ENCODE measurements around the gene ACAT2.
A peak's percentile ranks its signal among the peaks of the same experiment; 100 is the strongest.

ACAT2 gene

DNA sequence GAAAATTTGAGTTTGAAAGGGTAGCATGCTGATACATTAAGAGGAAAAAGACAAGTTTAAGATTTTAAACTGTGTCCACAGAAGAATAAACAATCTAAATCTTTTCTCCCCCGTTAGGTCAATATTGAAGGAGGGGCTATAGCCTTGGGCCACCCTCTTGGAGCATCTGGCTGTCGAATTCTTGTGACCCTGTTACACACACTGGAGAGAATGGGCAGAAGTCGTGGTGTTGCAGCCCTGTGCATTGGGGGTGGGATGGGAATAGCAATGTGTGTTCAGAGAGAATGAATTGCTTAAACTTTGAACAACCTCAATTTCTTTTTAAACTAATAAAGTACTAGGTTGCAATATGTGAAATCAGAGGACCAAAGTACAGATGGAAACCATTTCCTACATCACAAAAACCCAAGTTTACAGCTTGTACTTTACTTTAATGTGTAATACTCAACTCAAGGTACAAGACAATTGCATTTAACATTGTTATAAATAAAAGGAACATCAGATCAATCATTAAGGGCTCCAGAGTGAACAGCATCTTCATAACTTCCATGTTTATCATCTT lies 16.8 kb downstream of the ACAT2 start:
- Histone ChIP-seq H3K4me2 (ENCODE audit: low read length) (no peak overlapping the region), H3K4me1 (ENCODE audit: control insufficient read depth in 1 of 2, insufficient read depth in 2 of 2, low read length in 2 of 2) (no peaks in the 10 kb centered on the region), H2AK5ac (ENCODE audit: low read length) (no peak overlapping the region), H4K91ac (ENCODE audit: low read depth, low read length) (no peak overlapping the region), H3K9ac (ENCODE audit: low read length) (no peak overlapping the region), H3K79me1 (ENCODE audit: low read length) (no peaks in the 10 kb centered on the region), H3K36me3 (ENCODE audit: control insufficient read depth in 1 of 2, insufficient read depth in 2 of 2, low read length in 2 of 2) (peaks cover 28 to 51% of the 10 kb centered on the region in 2 experiments), H4K8ac (ENCODE audit: low read depth, low read length) (no peak overlapping the region), H3K9me3 (ENCODE audit: insufficient read depth, low read depth, low read length) (no peaks in the 10 kb centered on the region), H2BK120ac (ENCODE audit: insufficient read depth, low read length, poor library complexity) (no peak overlapping the region), H3K23ac (ENCODE audit: low read length) (no peak overlapping the region), H2BK12ac (ENCODE audit: low read length) (no peak overlapping the region), H3K18ac (ENCODE audit: low read length) (no peak overlapping the region), H3K4ac (ENCODE audit: low read depth, low read length) (no peak overlapping the region), H3K27me3 (ENCODE audit: insufficient read depth, low read length) (no peaks in the 10 kb centered on the region), H2BK5ac (ENCODE audit: low read depth, low read length, poor library complexity) (no peak overlapping the region), H4K12ac (ENCODE audit: low read depth, low read length) (no peak overlapping the region), H2AFZ (ENCODE audit: insufficient read depth, low read length, poor library complexity) (no peak overlapping the region), H3K27ac (ENCODE audit: low read depth, low read length) (no peak overlapping the region), H3K79me2 (ENCODE audit: control insufficient read depth, insufficient read depth, low read length, poor library complexity) (no peaks in the 10 kb centered on the region), H3K14ac (ENCODE audit: low read length) (no peak overlapping the region), H3K4me3 (ENCODE audit: low read depth, low read length) (no peak overlapping the region)
- DNase-seq, result no peak
- WGBS (ENCODE audit: extremely low coverage, insufficient coverage, insufficient read length), result no CpG with 5 or more reads among the region's 3 CpGs

GRCh38 chr6:159788276-159788675 lies 26.4 kb downstream of the ACAT2 start:
- Histone ChIP-seq H3K4me3 (ENCODE audit: low read depth, low read length) (peak overlapping the region; percentile 62), H2BK120ac (ENCODE audit: insufficient read depth, low read length, poor library complexity) (no peak overlapping the region), H3K79me1 (ENCODE audit: low read length) (peaks cover 14% of the 10 kb centered on the region), H3K27me3 (ENCODE audit: insufficient read depth, low read length) (no peaks in the 10 kb centered on the region), H3K18ac (ENCODE audit: low read length) (no peak overlapping the region), H3K36me3 (ENCODE audit: control insufficient read depth in 1 of 2, insufficient read depth in 2 of 2, low read length in 2 of 2) (peaks cover 13 to 15% of the 10 kb centered on the region in 2 experiments), H4K12ac (ENCODE audit: low read depth, low read length) (no peak overlapping the region), H3K14ac (ENCODE audit: low read length) (no peak overlapping the region), H3K4me2 (ENCODE audit: low read length) (peak overlapping the region; percentile 84), H3K4ac (ENCODE audit: low read depth, low read length) (peak overlapping the region; percentile 99), H3K9ac (ENCODE audit: low read length) (peak overlapping the region; percentile 99), H2BK12ac (ENCODE audit: low read length) (no peak overlapping the region), H3K23ac (ENCODE audit: low read length) (no peak overlapping the region), H2AFZ (ENCODE audit: insufficient read depth, low read length, poor library complexity) (peak overlapping the region; percentile 28), H2BK5ac (ENCODE audit: low read depth, low read length, poor library complexity) (no peak overlapping the region), H3K9me3 (ENCODE audit: insufficient read depth, low read depth, low read length) (no peaks in the 10 kb centered on the region), H4K8ac (ENCODE audit: low read depth, low read length) (no peak overlapping the region), H3K27ac (ENCODE audit: low read depth, low read length) (no peak overlapping the region), H4K91ac (ENCODE audit: low read depth, low read length) (no peak overlapping the region), H2AK5ac (ENCODE audit: low read length) (no peak overlapping the region), H3K79me2 (ENCODE audit: control insufficient read depth, insufficient read depth, low read length, poor library complexity) (peaks cover 26% of the 10 kb centered on the region), H3K4me1 (ENCODE audit: control insufficient read depth in 1 of 2, insufficient read depth in 2 of 2, low read length in 2 of 2) (peaks cover 7 to 9% of the 10 kb centered on the region in 2 experiments)
- DNase-seq, result peak in 1 of 2 donors; percentile 12
- no CpG with 5 or more reads among the region's 15 CpGs for WGBS (ENCODE audit: extremely low coverage, insufficient coverage, insufficient read length)

- Histone ChIP-seq H2BK120ac (ENCODE audit: insufficient read depth, low read length, poor library complexity) (peak overlapping the region; percentile 44), H4K8ac (ENCODE audit: low read depth, low read length) (peak overlapping the region; percentile 48), H3K4me3 (ENCODE audit: low read depth, low read length) (peak overlapping the region; percentile 100), H2AFZ (ENCODE audit: insufficient read depth, low read length, poor library complexity) (peak overlapping the region; percentile 68), H3K4me1 (ENCODE audit: control insufficient read depth in 1 of 2, insufficient read depth in 2 of 2, low read length in 2 of 2) (peaks cover 7 to 9% of the 10 kb centered on the region in 2 experiments), H4K91ac (ENCODE audit: low read depth, low read length) (peak overlapping the region; percentile 56), H2BK5ac (ENCODE audit: low read depth, low read length, poor library complexity) (peak overlapping the region; percentile 7), H3K9ac (ENCODE audit: low read length) (peak overlapping the region; percentile 99), H3K4ac (ENCODE audit: low read depth, low read length) (peak overlapping the region; percentile 98), H3K18ac (ENCODE audit: low read length) (peak overlapping the region; percentile 52), H3K79me2 (ENCODE audit: control insufficient read depth, insufficient read depth, low read length, poor library complexity) (peaks cover 26% of the 10 kb centered on the region), H3K4me2 (ENCODE audit: low read length) (peak overlapping the region; percentile 84), H4K12ac (ENCODE audit: low read depth, low read length) (peak overlapping the region; percentile 63), H3K36me3 (ENCODE audit: control insufficient read depth in 1 of 2, insufficient read depth in 2 of 2, low read length in 2 of 2) (peaks cover 11% of the 10 kb centered on the region in 2 experiments), H3K14ac (ENCODE audit: low read length) (peak overlapping the region; percentile 78), H3K27me3 (ENCODE audit: insufficient read depth, low read length) (no peaks in the 10 kb centered on the region), H2BK12ac (ENCODE audit: low read length) (no peak overlapping the region), H3K23ac (ENCODE audit: low read length) (no peak overlapping the region), H3K79me1 (ENCODE audit: low read length) (peaks cover 14% of the 10 kb centered on the region), H2AK5ac (ENCODE audit: low read length) (peak overlapping the region; percentile 27), H3K27ac (ENCODE audit: low read depth, low read length) (peak overlapping the region; percentile 22), H3K9me3 (ENCODE audit: insufficient read depth, low read depth, low read length) (no peaks in the 10 kb centered on the region)
- no CpG with 5 or more reads among the region's 60 CpGs for WGBS (ENCODE audit: extremely low coverage, insufficient coverage, insufficient read length)
- peak; percentile 77 to 78 for DNase-seq
Measured at GRCh38 chr6:159788753-159789376, 27.0 kb downstream of the ACAT2 start.

DNA sequence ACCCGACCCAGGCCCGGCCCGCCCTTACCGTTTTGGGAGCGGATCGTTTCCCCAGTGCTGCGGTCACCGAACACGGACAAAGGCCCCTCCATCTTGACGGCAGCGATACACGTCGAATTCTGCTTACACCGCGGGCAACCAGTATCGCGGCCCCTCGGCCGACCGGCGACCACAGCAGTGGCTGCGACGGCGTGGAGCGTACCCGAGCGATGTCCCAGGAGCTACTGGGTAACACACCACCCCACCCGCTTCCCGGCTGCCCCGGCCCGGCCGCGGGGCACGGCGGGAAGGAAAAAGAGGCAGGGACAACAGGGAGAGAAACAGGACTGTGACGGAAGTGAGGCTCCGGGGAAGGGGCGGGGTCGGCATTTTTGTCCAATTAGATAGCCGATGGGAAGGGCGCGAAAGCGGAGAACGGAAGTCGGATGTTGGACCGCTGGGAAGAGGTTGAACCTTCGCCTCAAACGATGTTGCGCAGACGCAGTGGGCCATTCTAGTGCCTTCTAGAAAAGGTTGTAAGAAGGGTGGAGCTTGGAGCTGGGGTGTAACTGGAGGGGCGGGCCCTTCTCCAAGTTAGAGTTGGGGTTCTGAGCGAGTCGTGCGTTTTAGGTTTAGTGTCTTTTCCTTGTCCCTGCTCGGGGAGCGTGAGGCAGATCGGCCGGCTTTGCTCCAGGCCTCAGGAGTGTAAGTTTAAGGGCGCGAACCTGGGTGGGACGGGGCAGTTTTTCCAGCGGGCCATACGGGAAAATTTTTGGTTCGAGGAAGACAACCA lies 27.7 kb downstream of the ACAT2 start, which contains the start of gene TCP1:
TSS of gene TCP1 (minus strand) at position 226 of the 772 bp plus-strand sequence. CDS start at position 92, 134 bp downstream.
- peak within 1 kb of the TSS; percentile 81 for H3K18ac ChIP-seq (ENCODE audit: low read length)
- H3K36me3 ChIP-seq (ENCODE audit: control insufficient read depth in 1 of 2, insufficient read depth in 2 of 2, low read length in 2 of 2), result peaks cover 8 to 9% of the 10 kb centered on the region in 2 experiments
- H3K79me2 ChIP-seq (ENCODE audit: control insufficient read depth, insufficient read depth, low read length, poor library complexity), result peaks cover 26% of the 10 kb centered on the region
- no peaks in the 10 kb centered on the region for H3K27me3 ChIP-seq (ENCODE audit: insufficient read depth, low read length)
- H2AFZ ChIP-seq (ENCODE audit: insufficient read depth, low read length, poor library complexity), result peak within 1 kb of the TSS; percentile 68
- peak within 1 kb of the TSS; percentile 78 for H3K14ac ChIP-seq (ENCODE audit: low read length)
- H3K27ac ChIP-seq (ENCODE audit: low read depth, low read length), result peak within 1 kb of the TSS; percentile 80
- DNase-seq, result peak; percentile 100
- no peak within 1 kb of the TSS for H2BK12ac ChIP-seq (ENCODE audit: low read length)
- H2BK120ac ChIP-seq (ENCODE audit: insufficient read depth, low read length, poor library complexity), result peak within 1 kb of the TSS; percentile 59
- peak within 1 kb of the TSS; percentile 84 for H3K4me2 ChIP-seq (ENCODE audit: low read length)
- H3K79me1 ChIP-seq (ENCODE audit: low read length), result peaks cover 14% of the 10 kb centered on the region
- peak within 1 kb of the TSS; percentile 27 for H2AK5ac ChIP-seq (ENCODE audit: low read length)
- no CpG with 5 or more reads among the region's 64 CpGs for WGBS (ENCODE audit: extremely low coverage, insufficient coverage, insufficient read length)
- H3K9me3 ChIP-seq (ENCODE audit: insufficient read depth, low read depth, low read length), result no peaks in the 10 kb centered on the region
- peak within 1 kb of the TSS; percentile 71 for H2BK5ac ChIP-seq (ENCODE audit: low read depth, low read length, poor library complexity)
- H3K23ac ChIP-seq (ENCODE audit: low read length), result no peak within 1 kb of the TSS
- H3K4me3 ChIP-seq (ENCODE audit: low read depth, low read length), result peak within 1 kb of the TSS; percentile 100
- peak within 1 kb of the TSS; percentile 99 for H3K9ac ChIP-seq (ENCODE audit: low read length)
- H3K4me1 ChIP-seq (ENCODE audit: control insufficient read depth in 1 of 2, insufficient read depth in 2 of 2, low read length in 2 of 2), result peaks cover 7 to 9% of the 10 kb centered on the region in 2 experiments
- H4K91ac ChIP-seq (ENCODE audit: low read depth, low read length), result peak within 1 kb of the TSS; percentile 76
- H4K12ac ChIP-seq (ENCODE audit: low read depth, low read length), result peak within 1 kb of the TSS; percentile 73
- H4K8ac ChIP-seq (ENCODE audit: low read depth, low read length), result peak within 1 kb of the TSS; percentile 79
- peak within 1 kb of the TSS; percentile 99 for H3K4ac ChIP-seq (ENCODE audit: low read depth, low read length)

Data from trophoblast cell (in vitro differentiated cells and primary cell).